PC-9 (cell line): Measurements from ENCODE around the gene CST5.

Experiments
- CTCF ChIP-seq: fragments of 200-600 bp; sonication (generic); conservative IDR thresholded peaks from 2 replicates; pipeline ENCODE4 v1.6.1; 2017; ENCODE audit warnings: mixed run types, antibody characterized with exemption, mild to moderate bottlenecking, moderate library complexity
- EZH2 ChIP-seq: fragments of 200-600 bp; sonication (generic); IDR thresholded peaks from 2 replicates; pipeline ENCODE4 v1.8.0; 2017; ENCODE audit warnings: antibody characterized with exemption, low read depth

- TF ChIP-seq CTCF = no peak
- TF ChIP-seq EZH2 = no peak
Measured at GRCh38 chr20:23907579-23907978, 28.0 kb upstream of the CST5 start.
